Astrocyte (in vitro differentiated cells and primary cell): Measurements from ENCODE around the gene CTNND2.

Experiments used
- EZH2 ChIP-seq: IDR thresholded peaks from 2 replicates; pipeline ENCODE4 v1.6.1; 2012; ENCODE audit warnings: mild to moderate bottlenecking, low read length, inconsistent platforms; ENCODE audit not compliant: insufficient read depth
- TF ChIP-seq, protein P1 (sequence below): IDR thresholded peaks from 2 replicates; pipeline ENCODE4 v1.5.1; 2011; ENCODE audit warnings: low read depth, mild to moderate bottlenecking, inconsistent platforms, low read length, moderate library complexity; ENCODE audit not compliant: insufficient read depth

DNA sequence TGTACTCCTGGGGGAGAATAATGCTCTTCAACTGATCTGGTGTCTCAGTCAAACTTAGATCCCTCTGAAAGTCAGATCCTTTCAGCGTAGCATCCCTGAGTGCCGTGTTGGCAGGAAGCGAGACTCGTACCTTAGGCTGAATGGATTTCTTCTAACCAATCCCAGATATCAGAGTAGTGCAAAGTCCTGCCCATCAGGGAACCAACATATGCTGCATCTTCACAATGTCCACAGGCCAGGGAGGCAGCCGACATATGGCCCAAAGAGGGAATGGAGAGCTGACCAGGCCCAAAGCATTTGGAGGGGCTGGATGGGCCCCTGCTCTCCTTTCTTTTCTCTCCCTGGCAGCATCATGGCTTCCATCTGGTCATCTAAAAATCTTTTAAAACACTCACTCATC lies 646.2 kb downstream of the CTNND2 start:
- no peak for TF ChIP-seq EZH2
- TF ChIP-seq, protein P1, sequence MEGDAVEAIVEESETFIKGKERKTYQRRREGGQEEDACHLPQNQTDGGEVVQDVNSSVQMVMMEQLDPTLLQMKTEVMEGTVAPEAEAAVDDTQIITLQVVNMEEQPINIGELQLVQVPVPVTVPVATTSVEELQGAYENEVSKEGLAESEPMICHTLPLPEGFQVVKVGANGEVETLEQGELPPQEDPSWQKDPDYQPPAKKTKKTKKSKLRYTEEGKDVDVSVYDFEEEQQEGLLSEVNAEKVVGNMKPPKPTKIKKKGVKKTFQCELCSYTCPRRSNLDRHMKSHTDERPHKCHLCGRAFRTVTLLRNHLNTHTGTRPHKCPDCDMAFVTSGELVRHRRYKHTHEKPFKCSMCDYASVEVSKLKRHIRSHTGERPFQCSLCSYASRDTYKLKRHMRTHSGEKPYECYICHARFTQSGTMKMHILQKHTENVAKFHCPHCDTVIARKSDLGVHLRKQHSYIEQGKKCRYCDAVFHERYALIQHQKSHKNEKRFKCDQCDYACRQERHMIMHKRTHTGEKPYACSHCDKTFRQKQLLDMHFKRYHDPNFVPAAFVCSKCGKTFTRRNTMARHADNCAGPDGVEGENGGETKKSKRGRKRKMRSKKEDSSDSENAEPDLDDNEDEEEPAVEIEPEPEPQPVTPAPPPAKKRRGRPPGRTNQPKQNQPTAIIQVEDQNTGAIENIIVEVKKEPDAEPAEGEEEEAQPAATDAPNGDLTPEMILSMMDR = no peak
